T-helper 17 cell (primary cell): ENCODE measurements around the gene PLTP. TPM values are rescaled to one million over a fixed set of nuclear protein-coding genes. Genes with fewer than 3 reads are reported as not detected.
A peak's percentile ranks its signal among the peaks of the same experiment; 100 is the strongest.

ENCODE experiments used
- ATAC-seq: fragments of 150-1000 bp; cut with Tn5 transposase; 2 replicates; pipeline ENCODE4 v1.10.0; 2021; ENCODE audit warnings: mild to moderate bottlenecking, moderate library complexity
- DNase-seq, 3 donors: peaks; one replicate each; pipeline versions ENCODE4 v3.0.0 to v3.0.0-alpha.2; 2020 to 2021
- H3K9me3 ChIP-seq: one replicate; pipeline ENCODE4 v1.7.0; 2013; ENCODE audit warnings: low read length, mild to moderate bottlenecking; ENCODE audit not compliant: control insufficient read depth, poor library complexity, severe bottlenecking
- H3K27ac Mint-ChIP-seq: one replicate; pipeline ENCODE4 v1.8.0; 2022; ENCODE audit warnings: mild to moderate bottlenecking, moderate library complexity, mixed read lengths
- H3K27me3 Mint-ChIP-seq: one replicate; pipeline ENCODE4 v1.8.0; 2022; ENCODE audit warnings: mixed read lengths
- H3K36me3 Mint-ChIP-seq: one replicate; pipeline ENCODE4 v1.8.0; 2022; ENCODE audit warnings: low read depth, mixed read lengths
- H3K4me1 Mint-ChIP-seq: one replicate; pipeline ENCODE4 v1.8.0; 2022; ENCODE audit warnings: mild to moderate bottlenecking, mixed read lengths
- H3K4me3 Mint-ChIP-seq: one replicate; pipeline ENCODE4 v1.8.0; 2022; ENCODE audit warnings: mild to moderate bottlenecking, moderate library complexity, mixed read lengths
- total RNA-seq, 4 donors: library from RNA in 2 of 4; stranded (reverse) in 2 of 4; gene quantifications; one replicate each; pipeline ENCODE4 v1.2.3 and lab custom pipeline; 2022 to 2026

The PLTP gene
- total RNA-seq, 2 donors from 2014 or later: 1.5 TPM; not detected in 1

- H3K9me3 ChIP-seq: no peaks in the 10 kb centered on the region
- peaks cover 41% of the 10 kb centered on the region for H3K4me1 Mint-ChIP-seq
- H3K4me3 Mint-ChIP-seq: peak overlapping the region; percentile 97
- ATAC-seq (peak; percentile 8), DNase-seq (no peak)
- no peaks in the 10 kb centered on the region for H3K27me3 Mint-ChIP-seq
- no peaks in the 10 kb centered on the region for H3K36me3 Mint-ChIP-seq
- peak overlapping the region; percentile 96 for H3K27ac Mint-ChIP-seq
These were observed 54.1 kb downstream of the PLTP start for GRCh38 chr20:45857882-45858216.

GRCh38 chr20:45857114-45857881 is 54.7 kb downstream of the PLTP start, which contains the start of the genes ACOT8 and ZSWIM3:
Gene ACOT8 (minus strand): TSS chr20:45857392. CDS start chr20:45857315, 77 bp downstream.
Gene ZSWIM3 (plus strand): TSS chr20:45857614. CDS start chr20:45857826, 212 bp downstream.
- Mint-ChIP-seq H3K4me1 (peaks cover 41% of the 10 kb centered on the region), H3K36me3 (no peaks in the 10 kb centered on the region), H3K27me3 (no peaks in the 10 kb centered on the region), H3K27ac (peak within 1 kb of the TSS; percentile 96), H3K4me3 (peak within 1 kb of the TSS; percentile 97)
- DNase-seq (peak; percentile 68 to 84 (median 82)), ATAC-seq (peak; percentile 98)
- no peaks in the 10 kb centered on the region for H3K9me3 ChIP-seq

GRCh38 chr20:45853484-45853883 is 58.5 kb downstream of the PLTP start:
- DNase-seq (no peak), ATAC-seq (no peak)
- Mint-ChIP-seq H3K4me3 (no peak overlapping the region), H3K27me3 (no peaks in the 10 kb centered on the region), H3K4me1 (peaks cover 27% of the 10 kb centered on the region), H3K36me3 (no peaks in the 10 kb centered on the region), H3K27ac (no peak overlapping the region)
- no peaks in the 10 kb centered on the region for H3K9me3 ChIP-seq

GRCh38 chr20:45852326-45852725 is 59.6 kb downstream of the PLTP start:
- Mint-ChIP-seq H3K36me3 (no peaks in the 10 kb centered on the region), H3K4me3 (no peak overlapping the region), H3K27ac (no peak overlapping the region), H3K4me1 (peaks cover 17% of the 10 kb centered on the region), H3K27me3 (no peaks in the 10 kb centered on the region)
- no peak for DNase-seq
- ATAC-seq: no peak
- H3K9me3 ChIP-seq: no peaks in the 10 kb centered on the region

- no peaks in the 10 kb centered on the region for H3K27me3 Mint-ChIP-seq
- no peaks in the 10 kb centered on the region for H3K9me3 ChIP-seq
- peaks cover 14% of the 10 kb centered on the region for H3K4me1 Mint-ChIP-seq
- H3K4me3 Mint-ChIP-seq: no peak overlapping the region
- no peak for DNase-seq
- no peak overlapping the region for H3K27ac Mint-ChIP-seq
- H3K36me3 Mint-ChIP-seq: no peaks in the 10 kb centered on the region
- no peak for ATAC-seq
These were observed 60.5 kb downstream of the PLTP start for GRCh38 chr20:45851501-45851900.

- DNase-seq: no peak
- Mint-ChIP-seq H3K4me1 (peaks cover 10% of the 10 kb centered on the region), H3K36me3 (no peaks in the 10 kb centered on the region), H3K4me3 (no peak overlapping the region), H3K27ac (no peak overlapping the region), H3K27me3 (no peaks in the 10 kb centered on the region)
- no peaks in the 10 kb centered on the region for H3K9me3 ChIP-seq
- ATAC-seq: no peak
These were observed 61.0 kb downstream of the PLTP start for GRCh38 chr20:45850926-45851325.

- DNase-seq: no peak
- H3K4me1 Mint-ChIP-seq: peaks cover 8% of the 10 kb centered on the region
- no peaks in the 10 kb centered on the region for H3K36me3 Mint-ChIP-seq
- H3K4me3 Mint-ChIP-seq: no peak overlapping the region
- no peaks in the 10 kb centered on the region for H3K9me3 ChIP-seq
- no peaks in the 10 kb centered on the region for H3K27me3 Mint-ChIP-seq
- H3K27ac Mint-ChIP-seq: peak overlapping the region; percentile 69
- ATAC-seq: no peak
These were observed 61.7 kb downstream of the PLTP start for GRCh38 chr20:45850238-45850637.

- H3K36me3 Mint-ChIP-seq: peaks cover 5% of the 10 kb centered on the region
These were observed 62.9 kb downstream of the PLTP start for GRCh38 chr20:45848969-45849582.

More at GRCh38 chr20:45848969-45849582, 62.9 kb downstream of the PLTP start:
- Mint-ChIP-seq H3K4me3 (no peak overlapping the region), H3K4me1 (peaks cover 4% of the 10 kb centered on the region), H3K27ac (peak overlapping the region; percentile 69), H3K27me3 (no peaks in the 10 kb centered on the region)
- DNase-seq: no peak
- no peaks in the 10 kb centered on the region for H3K9me3 ChIP-seq
- ATAC-seq: no peak

Other genes with a start within 250 kb of the PLTP start
- gene WFDC11, start 241.9 kb downstream of the PLTP start, total RNA-seq: not detected
- gene WFDC13, start 210.1 kb downstream of the PLTP start, total RNA-seq: not detected
- gene WFDC10B, start 207.1 kb downstream of the PLTP start, total RNA-seq: not detected
- not detected for gene SPINT4, start 189.8 kb downstream of the PLTP start, total RNA-seq
- under 1 TPM in 1 of 2 donors, not detected in 1; 0.70 TPM for gene WFDC3, start 120.3 kb downstream of the PLTP start, total RNA-seq
- 10 to 100 TPM; 10.4 to 14.1 TPM for gene DNTTIP1, start 120.2 kb downstream of the PLTP start, total RNA-seq
- 1 to 10 TPM in 1 of 2 donors, not detected in 1; 1.4 TPM for gene UBE2C, start 99.5 kb downstream of the PLTP start, total RNA-seq
- 1 to 10 TPM in 1 of 2 donors, under 1 TPM in 1; 0.99 to 5.5 TPM for gene TNNC2, start 84.8 kb downstream of the PLTP start, total RNA-seq
- 1 to 10 TPM; 1.9 to 3.1 TPM for gene SNX21, start 78.4 kb downstream of the PLTP start, total RNA-seq
- gene ACOT8, start 54.8 kb downstream of the PLTP start, total RNA-seq: 10 to 100 TPM; 18.8 to 22.3 TPM
- gene ZSWIM3, start 54.5 kb downstream of the PLTP start, total RNA-seq: 1 to 10 TPM in 1 of 2 donors, under 1 TPM in 1; 0.89 to 1.2 TPM
- gene ZSWIM1, start 30.9 kb downstream of the PLTP start, total RNA-seq: 10 to 100 TPM in 1 of 2 donors, 1 to 10 TPM in 1; 8.0 to 10.2 TPM
- gene SPATA25, start 24.5 kb downstream of the PLTP start, total RNA-seq: 1 to 10 TPM in 1 of 2 donors, under 1 TPM in 1; 0.94 to 1.3 TPM
- 1 to 10 TPM; 1.5 to 2.1 TPM for gene NEURL2, start 20.9 kb downstream of the PLTP start, total RNA-seq
- gene CTSA, start 20.8 kb downstream of the PLTP start, total RNA-seq: 100 to 1,000 TPM; 121 to 200 TPM
- gene PCIF1, start 22.5 kb upstream of the PLTP start, total RNA-seq: 10 to 100 TPM; 72.4 to 73.7 TPM
- 100 to 1,000 TPM in 1 of 2 donors, 10 to 100 TPM in 1; 95.1 to 129 TPM for gene ZNF335, start 60.0 kb upstream of the PLTP start, total RNA-seq
- gene MMP9, start 96.8 kb upstream of the PLTP start, total RNA-seq: 1 to 10 TPM; 2.6 to 2.7 TPM
- gene SLC12A5, start 117.1 kb upstream of the PLTP start, total RNA-seq: not detected
- gene NCOA5, start 177.8 kb upstream of the PLTP start, total RNA-seq: 10 to 100 TPM; 14.5 to 15.0 TPM
- gene CD40, start 206.2 kb upstream of the PLTP start, total RNA-seq: 1 to 10 TPM in 1 of 2 donors, under 1 TPM in 1; 0.68 to 5.8 TPM